ENCODE measurements around the gene STAG2. TPM values are rescaled to one million over a fixed set of nuclear protein-coding genes. Genes with fewer than 3 reads are reported as not detected.

The STAG2 gene
- total RNA-seq, 5 donors from 2014 or later (not counting 1 experiment from before 2014, with no cell fraction given) = 80.7 to 98.7 (median 95.2) TPM

GRCh38 chrX:123993904-123994635, 32.6 kb downstream of the STAG2 start:
- ChIA-PET CTCF (interaction anchor here in 1 of 2 donors (0.6 kb wide), 1 partner anchor 20 kb away, joined by 3 read pairs; no protein-coding TSS in a partner anchor), POLR2A (interaction anchor here in 1 of 2 donors (0.5 to 1.0 kb wide), 3 partner anchors 22 to 36 kb away, joined by 3 to 4 read pairs (median 4); no protein-coding TSS in a partner anchor)
- Mint-ChIP-seq H3K27ac (no peak overlapping the region), H3K4me3 (no peak overlapping the region), H3K4me1 (peaks cover 52 to 64% (median 55%) of the 10 kb centered on the region in 3 donors), H3K9me3 (no peaks in the 10 kb centered on the region), H3K36me3 (peaks cover 4% of the 10 kb centered on the region), H3K27me3 (no peaks in the 10 kb centered on the region)
- Histone ChIP-seq H3K4me3 (ENCODE audit: control insufficient read depth in 1 of 2, extremely low read depth in 1 of 2, low read length in 1 of 2) (no peak overlapping the region), H3K36me3 (ENCODE audit: control insufficient read depth in 2 of 2, extremely low read depth in 1 of 2, insufficient read depth in 1 of 2, low read length in 1 of 2) (no peaks in the 10 kb centered on the region), H3K4me1 (ENCODE audit: control insufficient read depth in 1 of 2, extremely low read depth in 1 of 2, insufficient read depth in 2 of 2, low read length in 2 of 2) (peaks cover 10 to 18% of the 10 kb centered on the region in 2 experiments), H3K9me3 (no peaks in the 10 kb centered on the region), H3K27ac (ENCODE audit: low read length) (no peak overlapping the region), H3K27me3 (replicated peaks in 1 of 2; ENCODE audit: control insufficient read depth in 2 of 2, extremely low read depth in 1 of 2, insufficient read depth in 2 of 2, low read length in 1 of 2) (no peaks in the 10 kb centered on the region)
- no peak for DNase-seq
- WGBS (ENCODE audit: insufficient coverage) = 80% methylated on average over 1 of the region's 3 CpGs
- ATAC-seq (replicated peaks in 1 of 4) = no peak

- Histone ChIP-seq H3K4me3 (ENCODE audit: control insufficient read depth in 1 of 2, extremely low read depth in 1 of 2, low read length in 1 of 2) (no peak overlapping the region), H3K27me3 (replicated peaks in 1 of 2; ENCODE audit: control insufficient read depth in 2 of 2, extremely low read depth in 1 of 2, insufficient read depth in 2 of 2, low read length in 1 of 2) (no peaks in the 10 kb centered on the region), H3K27ac (ENCODE audit: low read length) (no peak overlapping the region), H3K36me3 (ENCODE audit: control insufficient read depth in 2 of 2, extremely low read depth in 1 of 2, insufficient read depth in 1 of 2, low read length in 1 of 2) (no peaks in the 10 kb centered on the region), H3K4me1 (ENCODE audit: control insufficient read depth in 1 of 2, extremely low read depth in 1 of 2, insufficient read depth in 2 of 2, low read length in 2 of 2) (peaks cover 10 to 19% of the 10 kb centered on the region in 2 experiments), H3K9me3 (no peaks in the 10 kb centered on the region)
- Mint-ChIP-seq H3K9me3 (no peaks in the 10 kb centered on the region), H3K27ac (no peak overlapping the region), H3K27me3 (no peaks in the 10 kb centered on the region), H3K36me3 (peaks cover 3% of the 10 kb centered on the region), H3K4me1 (peaks cover 56 to 67% (median 60%) of the 10 kb centered on the region in 3 donors), H3K4me3 (no peak overlapping the region)
- CTCF ChIA-PET = interaction anchor here in 1 of 2 donors (0.6 kb wide), 1 partner anchor 21 kb away, joined by 3 read pairs; no protein-coding TSS in a partner anchor
- POLR2A ChIA-PET = interaction anchor here (0.7 to 1.2 kb wide), 4 partner anchors 21 to 739 kb away, joined by 3 to 4 read pairs (median 4); no protein-coding TSS in a partner anchor
- DNase-seq (no peak), ATAC-seq (replicated peaks in 1 of 4) (no peak)
- no CpG with 5 or more reads among the region's 7 CpGs for WGBS (ENCODE audit: insufficient coverage)
Observed at GRCh38 chrX:123994730-123995129, 33.2 kb downstream of the STAG2 start.

DNA sequence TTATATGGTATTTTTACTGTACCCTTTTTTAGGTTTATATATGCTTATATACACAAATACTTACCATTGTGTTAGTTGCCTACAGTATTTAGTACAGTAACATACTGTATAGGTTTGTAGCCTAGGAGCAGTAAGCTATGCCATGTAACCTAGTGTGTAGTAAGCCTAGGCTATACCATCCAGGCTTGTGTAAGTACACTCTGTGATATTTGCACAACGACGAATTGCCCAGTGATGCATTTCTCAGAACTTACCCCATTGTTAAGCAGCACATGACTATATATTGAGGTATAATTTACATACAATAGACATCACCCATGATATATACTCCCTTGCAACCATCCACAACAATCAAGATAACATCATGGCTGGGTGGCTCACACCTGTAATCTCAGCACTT, 40.1 kb downstream of the STAG2 start:
- no peak overlapping the region for H3K27ac Mint-ChIP-seq
- peaks cover 2 to 18% of the 10 kb centered on the region in 2 experiments for H3K4me1 ChIP-seq (ENCODE audit: control insufficient read depth in 1 of 2, extremely low read depth in 1 of 2, insufficient read depth in 2 of 2, low read length in 2 of 2)

DNA sequence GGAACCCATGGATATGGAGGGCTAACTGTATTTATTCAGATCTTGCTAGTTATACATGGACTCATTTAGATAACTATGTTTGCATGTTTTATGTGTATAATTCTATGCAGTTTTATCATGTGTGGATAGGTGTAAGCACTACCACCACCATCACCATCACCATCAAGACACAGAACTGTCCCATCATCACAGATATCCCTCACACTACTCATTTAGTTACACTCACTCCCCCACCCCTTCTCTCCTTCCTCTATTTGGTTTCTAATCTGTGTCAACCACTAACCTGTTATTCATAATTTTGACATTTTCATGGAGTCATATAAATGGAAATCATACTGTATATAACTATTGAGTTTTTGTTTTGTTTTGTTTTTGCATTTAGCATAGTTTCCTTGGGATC, 43.7 kb downstream of the STAG2 start:
- CTCF ChIA-PET = no interaction called here

More for the DNA sequence above, 40.1 kb downstream of the STAG2 start:
- DNase-seq = no peak
- ATAC-seq (replicated peaks in 1 of 4) = no peak
- Histone ChIP-seq H3K4me3 (ENCODE audit: control insufficient read depth in 1 of 2, extremely low read depth in 1 of 2, low read length in 1 of 2) (no peak overlapping the region), H3K27ac (ENCODE audit: low read length) (no peak overlapping the region), H3K27me3 (replicated peaks in 1 of 2; ENCODE audit: control insufficient read depth in 2 of 2, extremely low read depth in 1 of 2, insufficient read depth in 2 of 2, low read length in 1 of 2) (no peaks in the 10 kb centered on the region), H3K36me3 (ENCODE audit: control insufficient read depth in 2 of 2, extremely low read depth in 1 of 2, insufficient read depth in 1 of 2, low read length in 1 of 2) (no peaks in the 10 kb centered on the region), H3K9me3 (no peaks in the 10 kb centered on the region)
- H3K4me3 Mint-ChIP-seq = no peak overlapping the region
- ChIA-PET POLR2A (no interaction called here), CTCF (no interaction called here)
- WGBS (ENCODE audit: insufficient coverage) = no CpG with 5 or more reads among the region's 2 CpGs
- no peaks in the 10 kb centered on the region for H3K27me3 Mint-ChIP-seq
- H3K4me1 Mint-ChIP-seq = peaks cover 46 to 57% (median 51%) of the 10 kb centered on the region in 3 donors
- H3K9me3 Mint-ChIP-seq = no peaks in the 10 kb centered on the region
- peaks cover 10% of the 10 kb centered on the region for H3K36me3 Mint-ChIP-seq

GRCh38 chrX:124010157-124010556, 48.7 kb downstream of the STAG2 start:
- H3K27ac Mint-ChIP-seq = peak overlapping the region in 1 of 2 donors; percentile 28
- H3K27ac ChIP-seq (ENCODE audit: low read length) = no peak overlapping the region
- no peaks in the 10 kb centered on the region for H3K9me3 Mint-ChIP-seq
- H3K36me3 Mint-ChIP-seq = peaks cover 9% of the 10 kb centered on the region
- H3K27me3 ChIP-seq (replicated peaks in 1 of 2; ENCODE audit: control insufficient read depth in 2 of 2, extremely low read depth in 1 of 2, insufficient read depth in 2 of 2, low read length in 1 of 2) = no peaks in the 10 kb centered on the region
- H3K4me1 Mint-ChIP-seq = peaks cover 50 to 82% (median 80%) of the 10 kb centered on the region in 3 donors
- peaks cover 2 to 7% of the 10 kb centered on the region in 2 experiments for H3K4me1 ChIP-seq (ENCODE audit: control insufficient read depth in 1 of 2, extremely low read depth in 1 of 2, insufficient read depth in 2 of 2, low read length in 2 of 2)
- no peak for DNase-seq
- H3K4me3 ChIP-seq (ENCODE audit: control insufficient read depth in 1 of 2, extremely low read depth in 1 of 2, low read length in 1 of 2) = no peak overlapping the region
- H3K36me3 ChIP-seq (ENCODE audit: control insufficient read depth in 2 of 2, extremely low read depth in 1 of 2, insufficient read depth in 1 of 2, low read length in 1 of 2) = no peaks in the 10 kb centered on the region
- H3K27me3 Mint-ChIP-seq = no peaks in the 10 kb centered on the region
- peak in 1 of 4 experiments; percentile 33 for ATAC-seq (replicated peaks in 1 of 4)
- H3K4me3 Mint-ChIP-seq = peak overlapping the region in 1 of 3 donors; percentile 68
- CTCF ChIA-PET = interaction anchor here in 1 of 2 donors (0.8 to 2.0 kb wide), 2 partner anchors 25 to 33 kb away, joined by 3 to 7 read pairs; no protein-coding TSS in a partner anchor
- no peaks in the 10 kb centered on the region for H3K9me3 ChIP-seq
- no CpG with 5 or more reads among the region's 3 CpGs for WGBS (ENCODE audit: insufficient coverage)
- POLR2A ChIA-PET = interaction anchor here (0.6 to 1.2 kb wide), 3 partner anchors 8 to 49 kb away, joined by 4 to 12 read pairs (median 4); no protein-coding TSS in a partner anchor

More for the DNA sequence above, 43.7 kb downstream of the STAG2 start:
- no peak overlapping the region for H3K27ac ChIP-seq (ENCODE audit: low read length)
- no peaks in the 10 kb centered on the region for H3K27me3 ChIP-seq (replicated peaks in 1 of 2; ENCODE audit: control insufficient read depth in 2 of 2, extremely low read depth in 1 of 2, insufficient read depth in 2 of 2, low read length in 1 of 2)
- H3K4me1 ChIP-seq (ENCODE audit: control insufficient read depth in 1 of 2, extremely low read depth in 1 of 2, insufficient read depth in 2 of 2, low read length in 2 of 2) = peaks cover 4 to 13% of the 10 kb centered on the region in 2 experiments
- H3K4me3 ChIP-seq (ENCODE audit: control insufficient read depth in 1 of 2, extremely low read depth in 1 of 2, low read length in 1 of 2) = no peak overlapping the region
- ATAC-seq (replicated peaks in 1 of 4) = no peak
- POLR2A ChIA-PET = no interaction called here
- H3K36me3 ChIP-seq (ENCODE audit: control insufficient read depth in 2 of 2, extremely low read depth in 1 of 2, insufficient read depth in 1 of 2, low read length in 1 of 2) = no peaks in the 10 kb centered on the region
- Mint-ChIP-seq H3K27ac (peak overlapping the region in 1 of 2 donors; percentile 55), H3K36me3 (peaks cover 16% of the 10 kb centered on the region), H3K4me3 (no peak overlapping the region), H3K9me3 (no peaks in the 10 kb centered on the region), H3K4me1 (peaks cover 33 to 66% (median 65%) of the 10 kb centered on the region in 3 donors), H3K27me3 (no peaks in the 10 kb centered on the region)
- no peaks in the 10 kb centered on the region for H3K9me3 ChIP-seq
- no peak for DNase-seq

DNA sequence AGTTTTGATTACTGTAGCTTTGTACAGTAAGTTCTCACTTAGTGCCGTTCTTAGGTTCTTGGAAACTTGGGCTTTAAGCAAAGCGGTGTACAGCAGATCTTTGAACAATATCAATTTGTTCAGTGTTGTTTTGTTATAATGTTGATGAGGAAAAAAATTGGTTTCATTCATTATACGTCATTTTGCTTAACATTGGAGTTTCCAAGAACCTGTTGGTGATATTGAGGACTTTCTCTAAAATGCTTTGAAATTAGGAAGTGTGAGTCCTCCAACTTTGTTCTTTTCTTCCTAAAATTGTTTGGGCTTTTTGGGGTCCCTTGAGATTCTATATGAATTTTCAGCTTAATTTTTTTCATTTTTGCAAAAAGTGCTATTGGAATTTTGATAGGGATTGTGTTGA, 49.1 kb downstream of the STAG2 start:
- Histone ChIP-seq H3K4me3 (ENCODE audit: control insufficient read depth in 1 of 2, extremely low read depth in 1 of 2, low read length in 1 of 2) (no peak overlapping the region), H3K36me3 (ENCODE audit: control insufficient read depth in 2 of 2, extremely low read depth in 1 of 2, insufficient read depth in 1 of 2, low read length in 1 of 2) (no peaks in the 10 kb centered on the region), H3K27me3 (replicated peaks in 1 of 2; ENCODE audit: control insufficient read depth in 2 of 2, extremely low read depth in 1 of 2, insufficient read depth in 2 of 2, low read length in 1 of 2) (no peaks in the 10 kb centered on the region), H3K4me1 (ENCODE audit: control insufficient read depth in 1 of 2, extremely low read depth in 1 of 2, insufficient read depth in 2 of 2, low read length in 2 of 2) (peaks cover 2 to 7% of the 10 kb centered on the region in 2 experiments), H3K9me3 (no peaks in the 10 kb centered on the region), H3K27ac (ENCODE audit: low read length) (no peak overlapping the region)
- no peak for DNase-seq
- H3K36me3 Mint-ChIP-seq = peaks cover 6% of the 10 kb centered on the region
- H3K4me1 Mint-ChIP-seq = peaks cover 46 to 82% (median 80%) of the 10 kb centered on the region in 3 donors
- H3K4me3 Mint-ChIP-seq = peak overlapping the region in 1 of 3 donors; percentile 6
- POLR2A ChIA-PET = interaction anchor here (0.6 to 1.2 kb wide), 3 partner anchors 7 to 50 kb away, joined by 4 to 12 read pairs (median 4); no protein-coding TSS in a partner anchor
- H3K27me3 Mint-ChIP-seq = no peaks in the 10 kb centered on the region
- WGBS (ENCODE audit: insufficient coverage) = no CpG with 5 or more reads among the region's 3 CpGs
- no peaks in the 10 kb centered on the region for H3K9me3 Mint-ChIP-seq
- ATAC-seq (replicated peaks in 1 of 4) = no peak
- CTCF ChIA-PET = interaction anchor here in 1 of 2 donors (0.7 to 2.0 kb wide), 2 partner anchors 34 to 208 kb away, joined by 3 to 7 read pairs; no protein-coding TSS in a partner anchor
- peak overlapping the region in 1 of 2 donors; percentile 52 for H3K27ac Mint-ChIP-seq
